ENCODE measurements around the gene KRTAP10-12. TPM values are rescaled to one million over a fixed set of nuclear protein-coding genes. Genes with fewer than 3 reads are reported as not detected.
"Not testable (repeated sequence)": the region's sequence is repeated elsewhere in the genome, so short reads cannot be mapped to it uniquely, and the experiment has no call there.

The KRTAP10-12 gene
- total RNA-seq, 1 donor from 2014 or later = not detected

DNA sequence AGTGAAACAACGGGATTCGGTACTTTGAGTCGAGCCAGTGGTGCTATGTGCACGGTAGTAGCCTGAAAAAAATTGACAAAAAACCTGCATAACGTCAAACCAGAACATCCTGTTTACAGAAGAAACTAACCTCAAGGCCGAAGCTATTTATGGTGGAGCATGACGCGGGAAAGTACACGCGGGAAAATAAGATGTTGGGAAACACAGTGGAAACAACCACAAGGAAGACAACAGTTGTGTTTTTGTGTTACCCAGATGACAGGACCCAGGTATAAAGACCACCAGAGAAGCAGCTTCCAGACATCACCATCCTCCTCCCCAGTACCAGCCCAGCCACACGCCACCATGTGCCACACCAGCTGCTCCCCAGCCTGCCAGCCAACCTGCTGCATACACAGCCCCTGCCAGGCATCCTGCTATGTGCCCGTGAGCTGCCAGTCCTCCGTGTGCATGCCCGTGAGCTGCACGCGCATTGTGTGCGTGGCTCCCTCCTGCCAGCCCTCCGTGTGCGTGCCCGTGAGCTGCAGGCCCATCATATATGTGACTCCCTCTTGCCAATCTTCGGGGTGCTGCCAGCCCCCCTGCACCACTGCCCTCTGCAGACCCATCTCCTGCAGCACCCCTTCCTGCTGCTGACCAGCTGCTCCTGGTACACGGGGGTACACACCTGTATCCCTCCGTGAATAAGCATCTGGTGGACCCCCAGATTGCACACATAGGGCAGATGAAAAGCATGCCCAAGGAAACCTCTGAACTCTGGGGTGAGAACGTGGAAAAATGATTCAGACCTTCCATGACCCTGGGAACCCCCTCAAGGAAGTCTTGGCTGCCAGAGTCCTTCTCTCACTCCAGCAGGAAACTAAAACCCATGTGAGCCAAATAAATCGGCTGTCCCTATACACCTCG is 39.1 kb upstream of the KRTAP10-12 start, which contains the start of gene KRTAP12-3:
TSS of gene KRTAP12-3 (plus strand) at position 298 of the 906 bp plus-strand sequence. CDS start at position 346, 48 bp downstream.
- Mint-ChIP-seq H3K27me3 (ENCODE audit: low read depth) (no peaks in the 10 kb centered on the region), H3K4me3 (no peak within 1 kb of the TSS), H3K9me3 (peaks cover 11% of the 10 kb centered on the region), H3K36me3 (ENCODE audit: low read depth) (peaks cover 2% of the 10 kb centered on the region), H3K27ac (ENCODE audit: unreplicated experiment) (no peak within 1 kb of the TSS), H3K4me1 (peaks cover 13% of the 10 kb centered on the region)
- no peak for DNase-seq (ENCODE audit: low read depth, low spot score)
- TF ChIP-seq, protein P1, sequence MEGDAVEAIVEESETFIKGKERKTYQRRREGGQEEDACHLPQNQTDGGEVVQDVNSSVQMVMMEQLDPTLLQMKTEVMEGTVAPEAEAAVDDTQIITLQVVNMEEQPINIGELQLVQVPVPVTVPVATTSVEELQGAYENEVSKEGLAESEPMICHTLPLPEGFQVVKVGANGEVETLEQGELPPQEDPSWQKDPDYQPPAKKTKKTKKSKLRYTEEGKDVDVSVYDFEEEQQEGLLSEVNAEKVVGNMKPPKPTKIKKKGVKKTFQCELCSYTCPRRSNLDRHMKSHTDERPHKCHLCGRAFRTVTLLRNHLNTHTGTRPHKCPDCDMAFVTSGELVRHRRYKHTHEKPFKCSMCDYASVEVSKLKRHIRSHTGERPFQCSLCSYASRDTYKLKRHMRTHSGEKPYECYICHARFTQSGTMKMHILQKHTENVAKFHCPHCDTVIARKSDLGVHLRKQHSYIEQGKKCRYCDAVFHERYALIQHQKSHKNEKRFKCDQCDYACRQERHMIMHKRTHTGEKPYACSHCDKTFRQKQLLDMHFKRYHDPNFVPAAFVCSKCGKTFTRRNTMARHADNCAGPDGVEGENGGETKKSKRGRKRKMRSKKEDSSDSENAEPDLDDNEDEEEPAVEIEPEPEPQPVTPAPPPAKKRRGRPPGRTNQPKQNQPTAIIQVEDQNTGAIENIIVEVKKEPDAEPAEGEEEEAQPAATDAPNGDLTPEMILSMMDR (conservative IDR thresholded peaks at IDR 0.05) = no peak

GRCh38 chr21:44658541-44658910 is 38.4 kb upstream of the KRTAP10-12 start:
- Mint-ChIP-seq H3K9me3 (peaks cover 11% of the 10 kb centered on the region), H3K4me1 (peaks cover 13% of the 10 kb centered on the region), H3K27me3 (ENCODE audit: low read depth) (no peaks in the 10 kb centered on the region), H3K36me3 (ENCODE audit: low read depth) (peaks cover 2% of the 10 kb centered on the region), H3K4me3 (no peak overlapping the region), H3K27ac (ENCODE audit: unreplicated experiment) (no peak overlapping the region)
- no peak for DNase-seq (ENCODE audit: low read depth, low spot score)
- TF ChIP-seq, protein P1 (conservative IDR thresholded peaks at IDR 0.05) = no peak

GRCh38 chr21:44658913-44659595 is 37.9 kb upstream of the KRTAP10-12 start:
- Mint-ChIP-seq H3K4me3 (no peak overlapping the region), H3K27me3 (ENCODE audit: low read depth) (no peaks in the 10 kb centered on the region), H3K9me3 (peaks cover 11% of the 10 kb centered on the region), H3K27ac (ENCODE audit: unreplicated experiment) (no peak overlapping the region), H3K4me1 (peaks cover 13% of the 10 kb centered on the region), H3K36me3 (ENCODE audit: low read depth) (peaks cover 2% of the 10 kb centered on the region)
- DNase-seq (ENCODE audit: low read depth, low spot score) = no peak
- TF ChIP-seq, protein P1 (conservative IDR thresholded peaks at IDR 0.05) = no peak

GRCh38 chr21:44661567-44661966 is 35.4 kb upstream of the KRTAP10-12 start:
- not testable (repeated sequence) for H3K36me3 Mint-ChIP-seq (ENCODE audit: low read depth); DNase-seq (ENCODE audit: low read depth, low spot score); H3K27me3 Mint-ChIP-seq (ENCODE audit: low read depth)

GRCh38 chr21:44664691-44665090 is 32.3 kb upstream of the KRTAP10-12 start:
- DNase-seq (ENCODE audit: low read depth, low spot score) = no peak
- TF ChIP-seq, protein P1 (conservative IDR thresholded peaks at IDR 0.05) = no peak
- peaks cover 4% of the 10 kb centered on the region for H3K27me3 Mint-ChIP-seq (ENCODE audit: low read depth)
- no peak overlapping the region for H3K4me3 Mint-ChIP-seq
- no peak overlapping the region for H3K27ac Mint-ChIP-seq (ENCODE audit: unreplicated experiment)
- H3K9me3 Mint-ChIP-seq = peaks cover 18% of the 10 kb centered on the region
- H3K36me3 Mint-ChIP-seq (ENCODE audit: low read depth) = peaks cover 5% of the 10 kb centered on the region
- H3K4me1 Mint-ChIP-seq = peaks cover 4% of the 10 kb centered on the region

More at GRCh38 chr21:44661567-44661966, 35.4 kb upstream of the KRTAP10-12 start:
- H3K4me3 Mint-ChIP-seq; H3K27ac Mint-ChIP-seq (ENCODE audit: unreplicated experiment): not testable (repeated sequence)
- Mint-ChIP-seq H3K4me1 (peaks cover 13% of the 10 kb centered on the region), H3K9me3 (peaks cover 17% of the 10 kb centered on the region)

All from neural crest cell (in vitro differentiated cells).